Ammon's horn (tissue), 1 donor: ENCODE data around the gene BRAT1.

Source experiments
- DNase-seq: peaks from one replicate; pipeline ENCODE4 v3.0.0-alpha.2; 2016; ENCODE audit warnings: low spot score

Gene BRAT1

DNA sequence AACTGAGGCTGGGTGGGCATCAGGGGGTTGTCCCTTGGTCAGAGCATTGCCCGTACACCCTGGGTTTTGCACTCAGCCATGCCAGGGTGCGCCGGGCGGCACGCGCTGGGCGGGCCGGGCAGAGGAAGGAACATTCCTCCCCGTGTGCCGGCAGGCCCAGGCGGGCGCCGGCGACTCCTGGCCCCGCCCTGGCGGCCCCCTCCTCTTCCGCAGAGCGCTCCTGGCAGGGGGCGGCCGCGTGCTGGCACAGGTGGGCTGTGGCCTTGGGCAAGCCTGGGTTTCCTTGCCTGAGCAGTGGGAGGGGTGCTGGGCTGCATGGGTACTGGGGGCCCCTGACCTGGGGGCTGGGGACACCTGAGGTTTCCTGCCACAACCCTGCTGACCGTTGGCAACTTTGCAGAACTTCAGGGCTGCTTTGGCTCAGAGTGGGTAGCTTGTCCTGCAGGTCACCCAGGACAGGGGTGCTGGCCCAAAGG is 31.8 kb downstream of the BRAT1 start:
- no peak for DNase-seq

- DNase-seq = no peak
Measured at GRCh38 chr7:2522780-2523433, 32.4 kb downstream of the BRAT1 start.

GRCh38 chr7:2521952-2522591 is 33.3 kb downstream of the BRAT1 start:
- DNase-seq = no peak

DNA sequence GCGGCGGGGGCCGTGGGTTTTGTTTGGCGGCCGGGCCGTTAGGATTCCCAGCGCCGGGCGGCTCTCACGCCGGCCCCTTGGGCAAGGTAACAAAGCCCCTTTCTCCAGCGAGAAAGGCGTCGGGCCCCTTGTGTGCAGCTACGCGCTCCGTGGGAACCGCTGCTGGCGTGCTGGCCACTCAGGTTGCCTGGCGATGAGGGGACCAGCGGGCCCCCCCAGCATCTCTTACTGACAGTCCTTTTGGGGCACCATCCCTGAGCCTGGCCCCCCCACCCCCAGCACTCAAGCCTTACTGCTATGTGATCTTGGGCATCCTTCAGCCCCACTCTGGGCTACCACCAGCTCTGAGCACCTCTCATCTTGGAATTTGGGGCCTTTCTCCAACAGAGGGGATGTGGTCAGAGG is 34.0 kb downstream of the BRAT1 start:
- DNase-seq = no peak

DNA sequence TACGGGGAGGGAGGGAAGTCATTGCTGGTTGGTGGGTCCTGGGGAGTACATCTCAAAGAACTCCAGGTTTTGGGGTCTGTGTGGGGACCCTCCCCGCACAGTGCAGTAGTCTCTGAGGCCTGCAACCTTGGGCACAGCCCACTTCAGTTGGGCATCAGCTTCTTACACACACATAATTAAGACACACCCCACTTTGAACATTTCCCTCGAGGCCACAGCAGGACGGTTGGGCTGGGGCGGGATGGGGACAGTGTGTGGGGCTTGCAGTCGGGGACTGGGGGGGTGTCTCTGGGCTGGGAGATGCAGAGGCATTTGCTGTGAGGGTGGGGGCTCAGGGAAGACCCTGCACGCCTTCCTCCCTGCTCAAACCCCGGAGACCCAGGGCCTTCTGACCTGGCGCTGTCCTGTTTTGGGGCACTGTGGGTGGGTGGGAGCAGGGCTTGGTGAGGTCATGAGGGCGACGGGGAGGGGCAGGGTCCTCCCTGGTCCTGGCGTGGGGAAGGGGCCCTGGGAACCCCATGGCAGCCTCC is 34.5 kb downstream of the BRAT1 start:
- DNase-seq = no peak

- DNase-seq = no peak
Measured at GRCh38 chr7:2520131-2520760, 35.1 kb downstream of the BRAT1 start.

DNA sequence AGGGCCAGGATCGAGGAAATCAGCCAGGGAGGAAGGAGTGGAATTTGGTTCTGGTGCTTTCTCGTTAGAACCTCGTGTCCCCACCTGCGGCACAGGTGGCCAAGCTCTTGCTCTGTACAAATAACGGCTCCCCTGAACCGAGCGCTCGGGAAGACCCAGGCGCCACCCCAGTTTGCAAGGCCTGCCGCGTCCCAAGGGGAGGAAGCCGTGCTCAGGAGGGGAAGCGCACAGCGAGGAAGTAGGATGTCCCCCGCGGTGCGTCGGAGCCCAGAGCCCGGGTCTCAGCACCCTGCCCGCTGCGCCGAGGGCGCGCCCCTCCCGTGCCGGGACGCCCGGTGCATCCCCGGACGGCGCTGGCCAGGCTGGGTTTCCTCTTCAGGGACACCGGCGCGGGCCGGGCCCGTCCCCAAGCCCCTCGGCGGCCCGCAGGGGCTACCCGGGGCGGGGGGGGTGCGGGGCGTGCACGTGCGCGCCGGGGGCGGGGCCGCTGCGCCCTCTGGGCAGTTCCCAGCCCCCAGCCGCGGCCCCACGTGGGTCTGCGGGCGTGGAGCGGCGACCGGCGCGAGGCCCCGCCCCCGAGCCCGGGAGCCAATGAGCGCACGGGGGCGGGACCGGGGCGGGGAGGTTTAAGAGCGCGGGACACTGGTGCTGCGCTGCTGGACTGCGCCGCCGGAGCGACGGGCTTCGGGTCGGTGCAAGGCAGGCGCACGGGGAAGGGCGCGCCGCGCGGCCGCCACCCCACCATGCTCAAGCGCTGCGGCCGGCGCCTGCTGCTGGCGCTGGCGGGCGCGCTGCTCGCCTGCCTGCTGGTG is 36.0 kb downstream of the BRAT1 start, which contains the start of gene LFNG:
LFNG (plus strand) TSS at position 656 of the 812 bp plus-strand sequence; CDS start at position 744, 88 bp downstream.
- peak; percentile 94 for DNase-seq

DNA sequence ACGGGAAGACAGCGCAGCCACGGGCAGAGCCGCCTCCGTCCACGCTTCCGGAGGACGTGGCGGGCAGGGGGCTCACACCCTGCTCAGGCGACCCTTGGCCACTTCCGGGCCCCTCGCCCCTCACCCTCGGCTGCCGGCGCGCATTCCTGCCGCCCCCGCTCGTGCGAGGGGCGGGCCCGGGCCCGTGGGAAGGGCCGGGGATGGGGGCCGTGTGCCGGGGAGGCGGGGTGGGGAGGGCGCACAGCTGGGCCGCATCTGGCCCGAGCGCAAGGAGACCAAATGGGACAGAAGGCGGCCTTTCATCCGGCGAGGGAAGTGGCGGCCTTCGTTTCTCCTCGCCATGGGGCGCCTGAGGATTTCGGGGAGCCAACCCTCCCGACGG is 36.6 kb downstream of the BRAT1 start:
- no peak for DNase-seq

GRCh38 chr7:2517678-2518507 is 37.4 kb downstream of the BRAT1 start:
- no peak for DNase-seq

GRCh38 chr7:2517026-2517425 is 38.3 kb downstream of the BRAT1 start:
- no peak for DNase-seq

DNA sequence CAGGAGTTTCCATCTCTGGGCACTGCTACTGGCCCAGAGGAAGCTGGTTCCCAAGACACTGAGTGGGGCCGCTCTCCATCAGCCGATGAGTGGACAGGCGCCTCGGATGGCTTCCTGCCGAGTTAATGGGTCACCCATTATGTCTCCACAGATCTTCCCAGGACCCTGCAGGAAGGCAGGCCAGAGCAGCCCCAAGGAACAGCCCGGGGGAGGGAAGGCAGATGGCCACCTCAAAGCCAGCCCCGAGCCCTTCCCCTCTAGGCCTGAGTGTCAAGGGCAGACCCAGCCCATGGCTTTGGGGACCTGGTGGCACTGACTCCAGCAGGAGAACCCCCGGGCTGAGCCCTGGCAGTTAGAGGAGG is 39.1 kb downstream of the BRAT1 start:
- DNase-seq = no peak

- DNase-seq = no peak
Measured at GRCh38 chr7:2515424-2516193, 39.7 kb downstream of the BRAT1 start.

GRCh38 chr7:2514473-2515423 is 40.6 kb downstream of the BRAT1 start:
- no peak for DNase-seq

GRCh38 chr7:2513702-2514101 is 41.6 kb downstream of the BRAT1 start:
- DNase-seq = no peak

DNA sequence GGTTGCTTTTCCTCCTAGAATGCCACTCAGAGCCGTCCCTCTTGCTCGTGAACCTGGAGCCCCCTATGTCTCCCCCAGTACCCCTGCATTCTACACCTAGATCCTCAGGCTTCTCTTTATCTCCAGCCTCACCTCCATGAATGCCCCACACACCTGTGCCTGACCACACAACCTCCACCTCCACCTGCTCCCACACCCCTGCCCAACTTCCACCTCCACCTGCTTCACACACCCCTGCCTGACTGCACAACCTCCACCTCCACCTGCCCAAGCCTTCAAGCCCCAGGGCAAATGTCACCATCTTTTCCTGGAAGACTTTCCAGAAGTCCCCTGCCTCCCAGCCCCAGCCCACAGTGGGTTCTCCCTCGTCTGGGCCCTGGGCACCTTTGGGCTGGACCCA is 42.6 kb downstream of the BRAT1 start:
- no peak for DNase-seq

- no peak for DNase-seq
Measured at GRCh38 chr7:2512179-2512661, 43.1 kb downstream of the BRAT1 start.

- no peak for DNase-seq
Measured at GRCh38 chr7:2511769-2512168, 43.6 kb downstream of the BRAT1 start.

DNA sequence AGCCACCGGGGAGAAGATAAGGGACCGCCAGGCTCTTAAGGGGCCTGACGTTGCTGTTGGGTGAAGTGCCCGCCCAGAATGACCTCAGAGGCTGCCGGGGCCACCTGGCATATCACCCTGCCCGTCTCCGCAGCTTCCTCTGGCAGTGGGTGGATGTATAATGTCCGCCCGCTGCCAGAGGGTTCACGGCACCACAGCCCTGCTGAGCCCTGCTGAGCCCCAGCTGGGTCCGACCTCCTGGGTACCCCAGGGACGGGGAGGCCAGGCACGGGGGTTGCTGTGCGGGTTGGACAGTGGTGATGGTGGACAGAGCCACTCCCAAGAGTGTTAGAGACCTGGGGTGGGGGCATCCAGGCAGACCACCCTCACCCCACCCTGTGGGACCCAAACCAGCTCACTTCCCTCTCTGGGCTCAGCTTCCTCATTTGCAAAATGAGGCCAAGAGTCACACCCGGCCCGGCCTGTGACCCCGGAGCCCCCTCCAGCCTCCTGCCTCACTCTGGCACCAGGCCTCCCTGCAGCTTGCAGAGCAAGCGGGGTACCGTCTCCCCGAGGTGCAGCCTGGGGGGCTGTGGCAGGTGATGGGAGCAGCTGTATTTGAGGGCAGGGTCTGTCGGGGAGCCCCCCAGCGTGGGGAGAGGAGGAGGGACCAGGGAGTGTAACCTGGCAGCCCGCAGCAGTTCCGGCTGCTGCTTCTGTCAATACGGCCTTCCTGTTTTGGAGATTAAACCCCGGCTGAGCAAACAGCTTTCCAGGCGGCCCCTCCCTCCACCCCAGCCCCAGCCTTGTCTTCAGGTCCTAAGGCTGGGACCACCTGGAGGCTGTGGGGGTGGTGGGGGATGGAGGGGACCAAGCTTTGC is 44.2 kb downstream of the BRAT1 start:
- DNase-seq = no peak
